K562 (cell line): ENCODE measurements around the gene MEX3A. TPM values are rescaled to one million over a fixed set of nuclear protein-coding genes. Genes with fewer than 3 reads are reported as not detected.
A peak's percentile ranks its signal among the peaks of the same experiment; 100 is the strongest.

Source experiments
- ATAC-seq: fragments of 200-7000 bp; cut with Tn5 transposase; 3 replicates; pipeline ENCODE4 v1.9.1; 2020; ENCODE audit warnings: moderate library complexity
- BruUV-seq: library from RNA; stranded (reverse); fragments of 400-500 nt; replicated peaks from 2 replicates; lab custom pipeline; 2021; lab: Mats Ljungman, UMichigan
- CTCF ChIA-PET: fragments of 300-600 bp; formaldehyde crosslinking; extraction: SDS; loops from one replicate; lab custom pipeline; 2021; ENCODE audit warnings: low intra/inter-chr PET ratio; lab: Yijun Ruan, JAX
- POLR2A ChIA-PET: fragments of 300-600, 350-650 bp; sonication (Branson Sonifier 250); formaldehyde crosslinking; extraction: SDS; loops from one replicate; lab custom pipeline; 2021; ENCODE audit warnings: antibody characterized with exemption, inconsistent platforms; lab: Yijun Ruan, JAX
- DNase-seq, 4 experiments: peaks; one replicate each; pipeline versions ENCODE4 v3.0.0 to v3.0.0-alpha.2; 2011 to 2018; ENCODE audit warnings: low spot score in 3 of 4, mixed read lengths in 3 of 4; ENCODE audit errors: extremely low read depth in 1 of 4
- FAIRE-seq: peaks from 2 replicates; lab custom pipeline; 2011; peaks lifted over from hg19 to GRCh38; lab: Jason Lieb, UNC
- H2AFZ ChIP-seq: 2 replicates; pipeline ENCODE4 v1.6.0; 2011; ENCODE audit warnings: low read depth, low read length, control low read depth, inconsistent platforms
- H3K27ac ChIP-seq: fragments of 200-600 bp; 3 replicates; pipeline ENCODE4 v1.8.0; 2011; ENCODE audit warnings: low read depth, mild to moderate bottlenecking, control low read depth, inconsistent platforms, low read length, moderate library complexity, mixed read lengths; ENCODE audit errors: extremely low read depth
- H3K27me3 ChIP-seq, 2 experiments: fragments of 300-600 bp in 1 of 2; 2 replicates in 1 of 2; 3 replicates in 1 of 2; pipeline versions ENCODE4 v1.6.0 to v1.8.0; 2011; ENCODE audit warnings: inconsistent platforms in 2 of 2, low read length in 2 of 2, mild to moderate bottlenecking in 1 of 2, mixed read lengths in 1 of 2, moderate library complexity in 1 of 2; ENCODE audit not compliant: control insufficient read depth in 2 of 2, insufficient read depth in 2 of 2
- H3K36me3 ChIP-seq: fragments of 300-600 bp; 3 replicates; pipeline ENCODE4 v1.8.0; 2011; ENCODE audit warnings: mild to moderate bottlenecking, low read length, inconsistent platforms; ENCODE audit not compliant: control insufficient read depth, insufficient read depth
- H3K4me1 ChIP-seq, 2 experiments: fragments of 200-600 bp in 1 of 2; replicated peaks in 1 of 2; 2 replicates in 1 of 2; 3 replicates in 1 of 2; pipeline versions ENCODE4 v1.5.1 to v1.8.0; 2011; ENCODE audit warnings: inconsistent platforms in 2 of 2, low read length in 2 of 2, mild to moderate bottlenecking in 1 of 2, mixed read lengths in 1 of 2, moderate library complexity in 1 of 2; ENCODE audit not compliant: control insufficient read depth in 2 of 2, insufficient read depth in 2 of 2
- H3K4me2 ChIP-seq: 2 replicates; pipeline ENCODE4 v1.6.1; 2011; ENCODE audit warnings: low read length, control low read depth, inconsistent platforms, mixed read lengths; ENCODE audit not compliant: insufficient read depth
- H3K4me3 ChIP-seq: fragments of 200-600 bp; sonication (generic), shearing (Covaris generic); 2 replicates; pipeline ENCODE4 v1.5.1; 2016; ENCODE audit warnings: control low read depth, inconsistent platforms
- H3K79me2 ChIP-seq: fragments of 200-600 bp; 3 replicates; pipeline ENCODE4 v1.8.0; 2011; ENCODE audit warnings: low read length, inconsistent platforms; ENCODE audit not compliant: control insufficient read depth, insufficient read depth
- H3K9ac ChIP-seq, 2 experiments: 2 replicates each; pipeline versions ENCODE4 v1.6.0 to v1.6.1; 2011; ENCODE audit warnings: low read depth in 2 of 2, low read length in 2 of 2, control low read depth in 1 of 2, inconsistent platforms in 1 of 2, mild to moderate bottlenecking in 1 of 2, mixed read lengths in 1 of 2; ENCODE audit not compliant: insufficient read depth in 1 of 2
- H3K9me1 ChIP-seq: one replicate; pipeline ENCODE4 v1.6.0; 2011; ENCODE audit warnings: inconsistent platforms, mild to moderate bottlenecking, low read length, moderate library complexity; ENCODE audit not compliant: control insufficient read depth, insufficient read depth
- H3K9me3 ChIP-seq: replicated peaks from 2 replicates; pipeline ENCODE4 v1.5.1; 2011; ENCODE audit warnings: low read depth, low read length, inconsistent platforms; ENCODE audit not compliant: control insufficient read depth, insufficient read depth
- H4K20me1 ChIP-seq: replicated peaks from 2 replicates; pipeline ENCODE4 v1.6.1; 2011; ENCODE audit warnings: low read length, inconsistent platforms, mixed read lengths; ENCODE audit not compliant: control insufficient read depth, insufficient read depth
- BHLHE40 ChIP-seq: IDR thresholded peaks from 2 replicates; pipeline ENCODE4 v1.6.1; 2011; ENCODE audit warnings: low read length, improper control_type of control experiment
- CHD4 ChIP-seq: fragments of 200-600 bp; sonication (generic); IDR thresholded peaks from 3 replicates; pipeline ENCODE4 v1.6.1; 2012; ENCODE audit warnings: low read depth, mild to moderate bottlenecking, mixed read lengths, low read length, inconsistent platforms; ENCODE audit not compliant: insufficient read depth, insufficient replicate concordance, poor library complexity, severe bottlenecking
- CREBBP ChIP-seq: IDR thresholded peaks from one replicate; pipeline ENCODE4 v1.6.1; 2012; ENCODE audit warnings: low read depth, mild to moderate bottlenecking, control low read depth, inconsistent platforms, low read length
- ETS2 ChIP-seq: IDR thresholded peaks from 2 replicates; pipeline ENCODE4 v1.6.1; 2016; ENCODE audit warnings: borderline replicate concordance, missing genetic modification characterization, mild to moderate bottlenecking, moderate library complexity, missing compliant biosample characterization; ENCODE audit not compliant: poor library complexity, severe bottlenecking
- GABPB1 ChIP-seq: sonication (generic); formaldehyde crosslinking; IDR thresholded peaks from 2 replicates; pipeline ENCODE4 v1.8.0; 2022; ENCODE audit warnings: mild to moderate bottlenecking, missing genetic modification reagents
- GTF2F1 ChIP-seq: IDR thresholded peaks from 2 replicates; pipeline ENCODE4 v1.6.1; 2011; ENCODE audit warnings: low read depth, low read length, improper control_type of control experiment
- JUN ChIP-seq, 2 experiments: sonication (generic) in 1 of 2; formaldehyde crosslinking in 1 of 2; IDR thresholded peaks; 2 replicates each; pipeline versions ENCODE4 v1.6.1 to v1.8.0; 2012 to 2022; ENCODE audit warnings: borderline replicate concordance in 2 of 2, mild to moderate bottlenecking in 2 of 2, improper control_type of control experiment in 1 of 2, low read depth in 1 of 2, low read length in 1 of 2, missing genetic modification reagents in 1 of 2
- MAFF ChIP-seq: IDR thresholded peaks from 2 replicates; pipeline ENCODE4 v1.6.1; 2012; ENCODE audit warnings: low read length, improper control_type of control experiment
- NCOA4 ChIP-seq: fragments of 450-650 bp; IDR thresholded peaks from 2 replicates; pipeline ENCODE4 v1.6.1; 2018; ENCODE audit warnings: mild to moderate bottlenecking; ENCODE audit not compliant: partially characterized antibody
- TAF1 ChIP-seq: IDR thresholded peaks from 2 replicates; pipeline ENCODE4 v1.6.1; 2011; ENCODE audit warnings: mild to moderate bottlenecking, low read length, moderate library complexity; ENCODE audit not compliant: insufficient read depth, control insufficient read depth, severe bottlenecking; ENCODE audit errors: extremely low read depth
- ZNF184 ChIP-seq: sonication (generic); formaldehyde crosslinking; IDR thresholded peaks from 2 replicates; pipeline ENCODE4 v1.5.0; 2020; ENCODE audit warnings: missing genetic modification reagents
- ZNF239 ChIP-seq: fragments of 250-450 bp; sonication (Bioruptor Pico); IDR thresholded peaks from 2 replicates; pipeline ENCODE4 v1.4.0; 2020; ENCODE audit warnings: mild to moderate bottlenecking
- ZNF263 ChIP-seq: sonication (generic); formaldehyde crosslinking; IDR thresholded peaks from 2 replicates; pipeline ENCODE4 v1.8.0; 2022; ENCODE audit warnings: mild to moderate bottlenecking, missing genetic modification reagents, borderline replicate concordance
- ZNF551 ChIP-seq: fragments of 250-450 bp; sonication (Bioruptor Pico); IDR thresholded peaks from 2 replicates; pipeline ENCODE4 v1.5.0; 2021; ENCODE audit warnings: mild to moderate bottlenecking, moderate library complexity
- ZNF57 ChIP-seq: fragments of 450-650 bp; formaldehyde crosslinking; IDR thresholded peaks from 2 replicates; pipeline ENCODE4 v1.4.0; 2020; ENCODE audit warnings: mild to moderate bottlenecking, moderate library complexity
- ZNF699 ChIP-seq: fragments of 250-450 bp; sonication (Bioruptor Pico); IDR thresholded peaks from 2 replicates; pipeline ENCODE4 v1.8.0; 2021; ENCODE audit warnings: mild to moderate bottlenecking, moderate library complexity; ENCODE audit not compliant: insufficient replicate concordance
- WGBS: fragments of 100-300 bp; shearing (Covaris generic); methylation state at CpG from one replicate; pipeline ENCODE4 v1.1.6; 2016; ENCODE audit warnings: low coverage, mixed read lengths; ENCODE audit not compliant: insufficient coverage; ENCODE audit errors: missing lambda C conversion rate; 5-methylcytosine and 5-hydroxymethylcytosine counted together
- in situ Hi-C: fragments of 300-500 bp; cut with MboI; formaldehyde crosslinking; loops from 4 replicates; pipeline ENCODE4 v1.15.0; 2018; ENCODE audit warnings: inconsistent platforms, mixed read lengths
- intact Hi-C: fragments of 100-400 bp; cut with micrococcal nuclease; formaldehyde crosslinking; loops from 2 replicates; pipeline ENCODE4 v1.14.2; 2022
- polyA plus RNA-seq, 8 experiments: library from polyadenylated mRNA; depleted of rRNA in 4 of 8; stranded (reverse) in 5 of 8; unstranded in 3 of 8; fragments of >200 nt; fragmentation: Nextera tagmentation in 2 of 8; fragmentation: Illumina TruSeq in 1 of 8; extraction: Ambion mirVana in 2 of 8; extraction: Trizol in 1 of 8; gene quantifications; 2 replicates each; pipeline versions ENCODE4 v1.2.1 to v1.2.3, GENCODE V29; 2011 to 2014; ENCODE audit warnings: inconsistent platforms in 1 of 8, missing spikeins in 1 of 8
- total RNA-seq, 7 experiments: library from RNA; depleted of rRNA in 6 of 7; stranded (reverse); fragments of >200 nt in 6 of 7; fragmentation: Illumina TruSeq in 2 of 7; extraction: Trizol in 2 of 7; gene quantifications; 2 replicates each; pipeline versions ENCODE4 v1.2.1 to v1.2.3, GENCODE V29; 2011 to 2021; ENCODE audit warnings: low replicate concordance in 1 of 7

MEX3A gene
- total and polyA plus RNA-seq, 9 of the 15 experiments (the other 6 are each of a cell fraction or from before 2014, with no cell fraction given) = 0.36 to 13.7 (median 5.2) TPM

GRCh38 chr1:156129687-156130577 is 47.7 kb upstream of the MEX3A start:
- H3K4me3 ChIP-seq = no peak overlapping the region
- peaks cover 73% of the 10 kb centered on the region; the same call in 2 of the 3 replicates for H3K36me3 ChIP-seq
- in situ Hi-C loops = loop anchor here (5.0 kb wide), 1 partner anchor 38 kb away; no protein-coding TSS in a partner anchor
- H3K4me2 ChIP-seq = peak overlapping the region; percentile 27; the same call in 1 of the 2 replicates
- peaks cover 59% of the 10 kb centered on the region for H3K79me2 ChIP-seq
- no peak overlapping the region for H2AFZ ChIP-seq
- no peaks in the 10 kb centered on the region for H3K27me3 ChIP-seq
- 47% methylated on average over 7 of the region's 7 CpGs for WGBS
- intact Hi-C loops = loop anchor here (1.0 to 10.0 kb wide), 3 partner anchors 34 to 195 kb away; partner anchors contain the start of gene KHDC4
- ATAC-seq (peak; percentile 75), DNase-seq (peak; percentile 72 to 87 (median 80)), FAIRE-seq (peak; percentile 94)
- BruUV-seq = no TSS peak
- H3K9me3 ChIP-seq = no peaks in the 10 kb centered on the region
- peaks cover 10% of the 10 kb centered on the region for H3K9me1 ChIP-seq
- ChIA-PET CTCF (interaction anchor here (0.8 to 5.0 kb wide), 6 partner anchors 30 to 39 kb away, joined by 3 to 71 read pairs (median 6); no protein-coding TSS in a partner anchor), POLR2A (interaction anchor here (0.6 to 6.5 kb wide), 10 partner anchors 10 to 190 kb away, joined by 3 to 76 read pairs (median 3); partner anchors contain the start of gene LMNA)
- H3K9ac ChIP-seq = peak overlapping the region; percentile 49 to 87; a peak in 3 of 4 replicates
- peaks cover 51 to 54% of the 10 kb centered on the region in 2 experiments for H3K4me1 ChIP-seq
- peak overlapping the region; percentile 76 for H3K27ac ChIP-seq
- H4K20me1 ChIP-seq = peaks cover 37% of the 10 kb centered on the region
- TF ChIP-seq CREBBP (no peak), GTF2F1 (no peak), ZNF239 (CRISPR knock-in tag) (no peak), NCOA4 (no peak), MAFF (no peak), GABPB1 (CRISPR knock-in tag) (peak; percentile 44; the same call in 1 of the 2 replicates), CHD4 (no peak), ZNF551 (CRISPR knock-in tag) (no peak), ETS2 (tag) (no peak), ZNF57 (CRISPR knock-in tag) (no peak), ZNF184 (CRISPR knock-in tag) (no peak), TAF1 (no peak), JUN (IDR thresholded peaks at IDR 0.05; ENCODE audit: borderline replicate concordance, low read depth, low read length) (peak; percentile 86; the same call in 1 of the 2 replicates), JUN (CRISPR knock-in tag; IDR thresholded peaks at IDR 0.05; ENCODE audit: borderline replicate concordance) (no peak), ZNF699 (CRISPR knock-in tag) (no peak), BHLHE40 (peak; percentile 89), ZNF263 (CRISPR knock-in tag) (no peak)
